Spleen (tissue), 11 donors: ENCODE results near the gene TPD52L2. TPM values are rescaled to one million over a fixed set of nuclear protein-coding genes. Genes with fewer than 3 reads are reported as not detected.

ENCODE experiments used
- DNase-seq: peaks from one replicate; pipeline ENCODE4 v3.0.0-alpha.2; 2020
- H3K27ac ChIP-seq, 8 donors: fragments of 200-600 bp; sonication (generic) in 7 of 8; 1 replicate in 4 of 8; 2 replicates in 4 of 8; pipeline versions ENCODE4 v1.5.0 to v1.8.0; 2016 to 2021; ENCODE audit warnings: inconsistent platforms in 4 of 8, mild to moderate bottlenecking in 4 of 8, moderate library complexity in 1 of 8
- H3K27me3 ChIP-seq, 7 donors: fragments of 200-600 bp; sonication (generic) in 6 of 7; replicated peaks in 1 of 7; 1 replicate in 4 of 7; 2 replicates in 3 of 7; pipeline versions ENCODE4 v1.5.0 to v1.8.0; 2016 to 2021; ENCODE audit warnings: inconsistent platforms in 3 of 7, mild to moderate bottlenecking in 1 of 7
- H3K36me3 ChIP-seq, 6 donors: fragments of 200-600 bp; sonication (generic) in 5 of 6; 1 replicate in 4 of 6; 2 replicates in 2 of 6; pipeline versions ENCODE4 v1.5.0 to v1.8.0; 2016 to 2021; ENCODE audit warnings: inconsistent platforms in 2 of 6
- H3K4me1 ChIP-seq, 6 donors: fragments of 200-600 bp; sonication (generic) in 5 of 6; 1 replicate in 3 of 6; 2 replicates in 3 of 6; pipeline versions ENCODE4 v1.5.0 to v1.8.0; 2016 to 2021; ENCODE audit warnings: inconsistent platforms in 3 of 6
- H3K4me3 ChIP-seq, 8 donors: fragments of 200-600 bp; sonication (generic) in 7 of 8; 1 replicate in 4 of 8; 2 replicates in 4 of 8; pipeline versions ENCODE4 v1.5.0 to v1.8.0; 2016 to 2021; ENCODE audit warnings: inconsistent platforms in 4 of 8, mild to moderate bottlenecking in 4 of 8, moderate library complexity in 2 of 8
- H3K9me3 ChIP-seq, 8 donors: fragments of 200-600 bp; sonication (generic) in 7 of 8; 1 replicate in 4 of 8; 2 replicates in 4 of 8; pipeline versions ENCODE4 v1.5.0 to v1.8.0; 2016 to 2021; ENCODE audit warnings: inconsistent platforms in 4 of 8
- POLR2A ChIP-seq, 3 donors: fragments of 450-650 bp; IDR thresholded peaks; one replicate each; pipeline ENCODE4 v1.5.1; 2017; ENCODE audit warnings: antibody characterized with exemption in 3 of 3, mild to moderate bottlenecking in 1 of 3
- POLR2AphosphoS5 ChIP-seq, 3 donors: sonication (generic); formaldehyde crosslinking; IDR thresholded peaks; one replicate each; pipeline ENCODE4 v1.5.1; 2017; ENCODE audit warnings: antibody characterized with exemption in 3 of 3
- WGBS, 5 donors: extraction: QIAGEN DNeasy Blood & Tissue Kit in 3 of 5; methylation state at CpG; one replicate each; pipeline versions ENCODE4 v1.1.5 to v1.1.7; 2013 to 2018; 5-methylcytosine and 5-hydroxymethylcytosine counted together
- intact Hi-C: fragments of 100-400 bp; cut with DNase I; formaldehyde crosslinking; loops from one replicate; pipeline ENCODE4 v1.15.0; 2023; ENCODE audit warnings: low total_unique reads
- polyA plus RNA-seq, 3 donors: library from polyadenylated mRNA; stranded (reverse); fragments of 200-250 nt; gene quantifications; one replicate each; pipeline ENCODE4 v1.2.1, GENCODE V29; 2013
- total RNA-seq, 7 donors: library from RNA; depleted of rRNA in 3 of 7; stranded (reverse); fragments of >200 nt in 3 of 7; fragmentation: NEBNext Ultra II Directional in 4 of 7; extraction: Animal tissue kit (Norgen Biotek cat#: 25700) in 4 of 7; gene quantifications; one replicate each; pipeline versions ENCODE4 v1.1.0 to v1.2.1, GENCODE V29; 2016 to 2021
- TF ChIP-seq, protein P1 (sequence below), 11 experiments: fragments of 200-600 bp in 7 of 11; fragments of 450-650 bp in 4 of 11; sonication (generic) in 4 of 11; IDR thresholded peaks in 8 of 11; conservative IDR thresholded peaks in 3 of 11; 1 replicate in 7 of 11; 2 replicates in 4 of 11; pipeline versions ENCODE4 v1.4.0 to v1.8.0; 2016 to 2021; ENCODE audit warnings: antibody characterized with exemption in 11 of 11, inconsistent platforms in 4 of 11, mild to moderate bottlenecking in 1 of 11
- donor health status: healthy with polysubstance abuse.
- donor health status: DM: no; HTN: no; CAD: no; lungs with moderate emphysema.
- donor health status: DM: no; HTN: no; CAD: no.
- donor health status: Bipolar disorder and iron deficiency.
- donor health status: healthy.
- donor health status: DM: no; HTN: no; CAD: no.
- donor health status: DM: yes; HTN: yes; CAD: no.

Gene TPD52L2
- total and polyA plus RNA-seq, 10 donors, result 60.2 to 102 (median 87.4) TPM

DNA sequence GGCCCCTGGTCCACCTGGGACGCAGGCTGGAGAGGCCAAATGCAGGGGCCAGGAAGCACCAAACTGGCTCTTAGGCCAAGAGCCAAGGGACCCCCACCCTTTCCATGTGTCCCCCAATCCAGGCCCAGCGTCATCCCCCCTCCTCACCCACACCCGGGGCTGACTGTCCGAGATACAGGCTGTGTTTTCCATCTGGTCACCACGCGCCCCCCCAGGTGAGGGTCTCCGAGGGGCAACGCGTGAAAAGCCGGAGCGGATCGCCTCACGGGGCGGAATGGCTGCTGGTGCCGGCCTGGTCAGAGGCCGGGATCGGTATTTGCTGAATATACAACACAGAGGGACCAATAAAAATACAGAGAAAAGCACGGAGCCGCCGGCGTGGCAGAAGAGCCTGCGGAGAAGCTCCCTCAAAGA is 9.0 kb upstream of the TPD52L2 start:
- peaks cover 52 to 86% (median 76%) of the 10 kb centered on the region in 6 donors for H3K4me1 ChIP-seq
- H3K9me3 ChIP-seq, result no peaks in the 10 kb centered on the region
- intact Hi-C loops, result no loop called here
- no peak overlapping the region for H3K4me3 ChIP-seq
- peaks cover 0 to 33% (median 11%) of the 10 kb centered on the region in 7 donors for H3K27me3 ChIP-seq
- 83 to 91% (median 87%) methylated on average over 21 to 22 of the region's 22 CpGs for WGBS, 5 donors
- TF ChIP-seq, protein P1, sequence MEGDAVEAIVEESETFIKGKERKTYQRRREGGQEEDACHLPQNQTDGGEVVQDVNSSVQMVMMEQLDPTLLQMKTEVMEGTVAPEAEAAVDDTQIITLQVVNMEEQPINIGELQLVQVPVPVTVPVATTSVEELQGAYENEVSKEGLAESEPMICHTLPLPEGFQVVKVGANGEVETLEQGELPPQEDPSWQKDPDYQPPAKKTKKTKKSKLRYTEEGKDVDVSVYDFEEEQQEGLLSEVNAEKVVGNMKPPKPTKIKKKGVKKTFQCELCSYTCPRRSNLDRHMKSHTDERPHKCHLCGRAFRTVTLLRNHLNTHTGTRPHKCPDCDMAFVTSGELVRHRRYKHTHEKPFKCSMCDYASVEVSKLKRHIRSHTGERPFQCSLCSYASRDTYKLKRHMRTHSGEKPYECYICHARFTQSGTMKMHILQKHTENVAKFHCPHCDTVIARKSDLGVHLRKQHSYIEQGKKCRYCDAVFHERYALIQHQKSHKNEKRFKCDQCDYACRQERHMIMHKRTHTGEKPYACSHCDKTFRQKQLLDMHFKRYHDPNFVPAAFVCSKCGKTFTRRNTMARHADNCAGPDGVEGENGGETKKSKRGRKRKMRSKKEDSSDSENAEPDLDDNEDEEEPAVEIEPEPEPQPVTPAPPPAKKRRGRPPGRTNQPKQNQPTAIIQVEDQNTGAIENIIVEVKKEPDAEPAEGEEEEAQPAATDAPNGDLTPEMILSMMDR (IDR thresholded peaks at IDR 0.05 in 8 of 11, conservative IDR thresholded peaks at IDR 0.05 in 3 of 11), result no peak
- TF ChIP-seq POLR2AphosphoS5 (IDR thresholded peaks at IDR 0.05), result no peak
- H3K27ac ChIP-seq, result peak overlapping the region; percentile 14 to 99 (median 82)
- peak; percentile 72 for DNase-seq
- H3K36me3 ChIP-seq, result peaks cover 0 to 2% (median under 1%) of the 10 kb centered on the region in 6 donors

DNA sequence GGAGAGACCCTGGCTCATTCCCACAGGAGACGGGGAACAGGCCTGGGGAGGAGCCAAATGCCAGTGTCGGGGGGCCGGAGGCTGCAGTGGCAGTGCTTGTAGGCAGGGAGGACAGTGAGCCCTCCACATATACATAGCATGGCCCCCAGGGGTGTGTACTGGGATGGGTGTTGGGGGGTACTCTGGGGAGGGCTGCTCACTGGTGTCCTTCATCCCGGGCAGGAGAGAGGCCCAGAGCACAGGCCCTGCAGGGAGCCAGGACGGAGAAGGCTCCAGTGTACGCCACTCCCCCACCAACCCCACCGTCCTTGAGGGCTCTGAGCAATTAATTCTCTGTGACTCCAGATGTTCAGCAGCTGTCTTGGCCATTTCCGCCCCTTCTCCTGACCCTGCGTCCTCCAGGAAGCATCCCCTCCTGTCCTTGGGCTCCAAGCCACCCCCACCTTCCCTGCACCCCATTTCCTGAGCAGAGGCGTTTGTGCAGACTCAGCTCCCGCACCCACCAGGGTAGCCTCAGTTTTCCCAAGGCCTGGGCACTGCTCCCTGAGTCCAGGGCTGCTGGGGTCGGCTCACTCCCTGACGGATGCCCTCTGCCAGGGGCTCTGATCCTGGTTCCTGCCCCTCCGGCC is 7.2 kb upstream of the TPD52L2 start:
- intact Hi-C loops, result no loop called here
- WGBS, 5 donors, result 24 to 33% (median 28%) methylated on average over 11 to 14 of the region's 14 CpGs
- peak overlapping the region; percentile 60 to 99 (median 84) for H3K27ac ChIP-seq
- peak overlapping the region in 2 of 8 donors; percentile 12 to 33 for H3K4me3 ChIP-seq
- peak; percentile 86 for DNase-seq
- peaks cover 52 to 100% (median 84%) of the 10 kb centered on the region in 6 donors for H3K4me1 ChIP-seq
- no peaks in the 10 kb centered on the region for H3K9me3 ChIP-seq
- H3K27me3 ChIP-seq, result peaks cover 0 to 27% (median 11%) of the 10 kb centered on the region in 7 donors
- TF ChIP-seq POLR2AphosphoS5 (IDR thresholded peaks at IDR 0.05) (peak; percentile 46 to 78 (median 71)), POLR2A (IDR thresholded peaks at IDR 0.05) (no peak)
- TF ChIP-seq, protein P1 (IDR thresholded peaks at IDR 0.05 in 8 of 11, conservative IDR thresholded peaks at IDR 0.05 in 3 of 11), result no peak
- peaks cover 0 to 20% (median 15%) of the 10 kb centered on the region in 6 donors for H3K36me3 ChIP-seq

DNA sequence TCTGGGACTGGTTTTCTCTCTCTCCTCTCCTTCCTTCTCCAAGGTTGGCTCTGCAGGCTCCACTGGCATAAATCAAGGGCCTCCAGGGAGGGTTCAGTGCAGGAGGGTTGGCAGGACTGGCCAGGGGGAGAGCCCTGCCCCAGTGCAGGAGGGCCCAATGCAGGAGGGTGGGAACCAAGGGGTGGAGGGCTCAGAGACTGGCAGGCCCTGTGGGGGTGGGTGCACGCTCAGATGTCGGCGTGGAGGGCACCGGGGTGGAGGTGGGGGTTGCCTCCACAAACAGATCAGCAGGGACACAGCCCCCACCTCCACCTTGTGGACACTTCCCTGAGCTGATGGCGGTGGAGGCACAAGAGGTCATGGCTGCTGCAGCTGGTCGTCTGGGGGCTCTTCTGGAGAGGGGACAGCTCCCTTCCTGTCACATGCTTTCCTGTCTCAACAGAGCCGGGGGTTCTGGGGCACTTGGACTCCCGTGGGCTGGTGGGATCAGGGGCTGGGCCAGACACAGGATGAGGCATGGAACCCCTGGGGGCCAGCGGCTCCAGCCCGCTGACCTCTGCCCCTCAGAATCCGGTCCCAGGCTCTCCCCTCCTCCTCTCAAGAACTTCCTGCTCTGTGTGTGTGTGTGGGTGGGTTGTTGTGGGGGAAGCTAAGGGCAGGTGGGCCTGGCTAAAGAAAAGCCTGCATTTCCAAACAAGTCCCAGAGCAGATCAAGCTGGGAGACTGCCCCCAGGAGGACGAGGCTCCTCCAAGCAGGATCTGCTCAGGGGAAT is 6.5 kb upstream of the TPD52L2 start:
- peak; percentile 85 for DNase-seq
- H3K27me3 ChIP-seq, result peaks cover 0 to 20% (median 11%) of the 10 kb centered on the region in 7 donors
- no peaks in the 10 kb centered on the region for H3K9me3 ChIP-seq
- WGBS, 5 donors, result 2 to 11% (median 3%) methylated on average over 9 to 12 of the region's 12 CpGs
- peaks cover 0 to 26% (median 15%) of the 10 kb centered on the region in 6 donors for H3K36me3 ChIP-seq
- intact Hi-C loops, result no loop called here
- peaks cover 57 to 100% (median 90%) of the 10 kb centered on the region in 6 donors for H3K4me1 ChIP-seq
- H3K4me3 ChIP-seq, result peak overlapping the region in 3 of 8 donors; percentile 1 to 33 (median 12)
- peak; percentile 62 to 73 (median 63) for TF ChIP-seq POLR2AphosphoS5 (IDR thresholded peaks at IDR 0.05)
- TF ChIP-seq, protein P1 (IDR thresholded peaks at IDR 0.05 in 8 of 11, conservative IDR thresholded peaks at IDR 0.05 in 3 of 11), result peak in 7 of 11 experiments; percentile 22 to 48 (median 29)
- TF ChIP-seq POLR2A (IDR thresholded peaks at IDR 0.05), result no peak
- peak overlapping the region; percentile 60 to 99 (median 84) for H3K27ac ChIP-seq
